HL-60 (cell line): ENCODE results near the gene SPRY2.

Experiments
- POLR2AphosphoS5 ChIP-seq: IDR thresholded peaks from 2 replicates; pipeline ENCODE4 v1.6.1; 2012; ENCODE audit warnings: low read depth
- TF ChIP-seq, protein P1 (sequence below): IDR thresholded peaks from one replicate; pipeline ENCODE4 v1.5.1; 2011; ENCODE audit warnings: low read length, control low read depth, inconsistent platforms; ENCODE audit not compliant: insufficient read depth
- TF ChIP-seq, protein P2 (sequence below): IDR thresholded peaks from 2 replicates; pipeline ENCODE4 v1.6.1; 2012; ENCODE audit warnings: low read depth; ENCODE audit not compliant: insufficient replicate concordance

DNA sequence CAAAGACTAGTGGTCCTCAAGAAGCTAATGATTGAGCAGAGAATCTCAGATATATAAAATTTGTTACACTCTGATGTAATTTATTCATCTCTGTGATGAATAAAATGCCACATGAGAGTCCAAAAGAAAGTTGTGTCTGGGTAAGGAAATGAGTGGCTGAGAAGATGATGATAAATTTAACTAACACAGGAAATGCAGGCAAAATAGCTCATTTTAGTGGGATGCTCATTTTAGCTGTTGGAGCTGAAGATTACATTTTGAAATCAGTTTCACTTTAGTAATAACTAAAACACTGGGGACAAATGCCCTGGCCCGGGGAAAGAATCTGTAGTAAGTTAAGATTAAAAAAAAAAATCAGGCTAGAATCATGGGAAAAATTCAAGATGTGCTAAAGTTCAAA is 35.2 kb downstream of the SPRY2 start:
- TF ChIP-seq, protein P1, sequence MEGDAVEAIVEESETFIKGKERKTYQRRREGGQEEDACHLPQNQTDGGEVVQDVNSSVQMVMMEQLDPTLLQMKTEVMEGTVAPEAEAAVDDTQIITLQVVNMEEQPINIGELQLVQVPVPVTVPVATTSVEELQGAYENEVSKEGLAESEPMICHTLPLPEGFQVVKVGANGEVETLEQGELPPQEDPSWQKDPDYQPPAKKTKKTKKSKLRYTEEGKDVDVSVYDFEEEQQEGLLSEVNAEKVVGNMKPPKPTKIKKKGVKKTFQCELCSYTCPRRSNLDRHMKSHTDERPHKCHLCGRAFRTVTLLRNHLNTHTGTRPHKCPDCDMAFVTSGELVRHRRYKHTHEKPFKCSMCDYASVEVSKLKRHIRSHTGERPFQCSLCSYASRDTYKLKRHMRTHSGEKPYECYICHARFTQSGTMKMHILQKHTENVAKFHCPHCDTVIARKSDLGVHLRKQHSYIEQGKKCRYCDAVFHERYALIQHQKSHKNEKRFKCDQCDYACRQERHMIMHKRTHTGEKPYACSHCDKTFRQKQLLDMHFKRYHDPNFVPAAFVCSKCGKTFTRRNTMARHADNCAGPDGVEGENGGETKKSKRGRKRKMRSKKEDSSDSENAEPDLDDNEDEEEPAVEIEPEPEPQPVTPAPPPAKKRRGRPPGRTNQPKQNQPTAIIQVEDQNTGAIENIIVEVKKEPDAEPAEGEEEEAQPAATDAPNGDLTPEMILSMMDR: no peak
- TF ChIP-seq POLR2AphosphoS5: no peak
- TF ChIP-seq, protein P2, sequence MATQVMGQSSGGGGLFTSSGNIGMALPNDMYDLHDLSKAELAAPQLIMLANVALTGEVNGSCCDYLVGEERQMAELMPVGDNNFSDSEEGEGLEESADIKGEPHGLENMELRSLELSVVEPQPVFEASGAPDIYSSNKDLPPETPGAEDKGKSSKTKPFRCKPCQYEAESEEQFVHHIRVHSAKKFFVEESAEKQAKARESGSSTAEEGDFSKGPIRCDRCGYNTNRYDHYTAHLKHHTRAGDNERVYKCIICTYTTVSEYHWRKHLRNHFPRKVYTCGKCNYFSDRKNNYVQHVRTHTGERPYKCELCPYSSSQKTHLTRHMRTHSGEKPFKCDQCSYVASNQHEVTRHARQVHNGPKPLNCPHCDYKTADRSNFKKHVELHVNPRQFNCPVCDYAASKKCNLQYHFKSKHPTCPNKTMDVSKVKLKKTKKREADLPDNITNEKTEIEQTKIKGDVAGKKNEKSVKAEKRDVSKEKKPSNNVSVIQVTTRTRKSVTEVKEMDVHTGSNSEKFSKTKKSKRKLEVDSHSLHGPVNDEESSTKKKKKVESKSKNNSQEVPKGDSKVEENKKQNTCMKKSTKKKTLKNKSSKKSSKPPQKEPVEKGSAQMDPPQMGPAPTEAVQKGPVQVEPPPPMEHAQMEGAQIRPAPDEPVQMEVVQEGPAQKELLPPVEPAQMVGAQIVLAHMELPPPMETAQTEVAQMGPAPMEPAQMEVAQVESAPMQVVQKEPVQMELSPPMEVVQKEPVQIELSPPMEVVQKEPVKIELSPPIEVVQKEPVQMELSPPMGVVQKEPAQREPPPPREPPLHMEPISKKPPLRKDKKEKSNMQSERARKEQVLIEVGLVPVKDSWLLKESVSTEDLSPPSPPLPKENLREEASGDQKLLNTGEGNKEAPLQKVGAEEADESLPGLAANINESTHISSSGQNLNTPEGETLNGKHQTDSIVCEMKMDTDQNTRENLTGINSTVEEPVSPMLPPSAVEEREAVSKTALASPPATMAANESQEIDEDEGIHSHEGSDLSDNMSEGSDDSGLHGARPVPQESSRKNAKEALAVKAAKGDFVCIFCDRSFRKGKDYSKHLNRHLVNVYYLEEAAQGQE: no peak
